Ovary (tissue), 3 donors: ENCODE results near the gene ASB13.

Experiments used
- POLR2A ChIP-seq: fragments of 450-650 bp; IDR thresholded peaks from one replicate; pipeline ENCODE4 v1.6.1; 2017; ENCODE audit warnings: antibody characterized with exemption, mild to moderate bottlenecking, moderate library complexity
- TF ChIP-seq, protein P1 (sequence below), 3 donors: fragments of 450-650 bp in 2 of 3; fragments of 200-600 bp in 1 of 3; IDR thresholded peaks; one replicate each; pipeline versions ENCODE4 v1.5.1 to v1.8.0; 2016 to 2022; ENCODE audit warnings: antibody characterized with exemption in 3 of 3, mild to moderate bottlenecking in 1 of 3
- donor health status: DM: no; HTN: no; CAD: no.

DNA sequence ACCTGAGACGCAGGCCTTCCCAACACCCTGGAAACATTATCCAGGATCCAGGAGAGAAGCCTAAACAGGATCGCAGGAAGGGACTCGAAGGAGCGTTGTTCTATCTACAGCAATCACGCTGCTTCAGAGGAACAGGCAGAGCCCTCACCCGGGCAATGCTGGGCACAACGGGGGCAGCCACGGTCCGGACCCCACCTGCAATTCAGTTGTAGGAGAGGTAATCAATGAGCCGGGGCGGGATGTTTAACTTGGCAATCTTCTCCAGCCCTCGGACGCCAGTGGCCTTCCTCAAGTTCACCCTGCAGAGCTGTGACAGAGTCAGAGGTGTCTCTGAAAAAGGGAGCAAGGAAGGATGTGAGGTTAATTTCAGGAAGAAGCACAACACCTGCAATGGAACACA is 25.9 kb downstream of the ASB13 start:
- TF ChIP-seq, protein P1, sequence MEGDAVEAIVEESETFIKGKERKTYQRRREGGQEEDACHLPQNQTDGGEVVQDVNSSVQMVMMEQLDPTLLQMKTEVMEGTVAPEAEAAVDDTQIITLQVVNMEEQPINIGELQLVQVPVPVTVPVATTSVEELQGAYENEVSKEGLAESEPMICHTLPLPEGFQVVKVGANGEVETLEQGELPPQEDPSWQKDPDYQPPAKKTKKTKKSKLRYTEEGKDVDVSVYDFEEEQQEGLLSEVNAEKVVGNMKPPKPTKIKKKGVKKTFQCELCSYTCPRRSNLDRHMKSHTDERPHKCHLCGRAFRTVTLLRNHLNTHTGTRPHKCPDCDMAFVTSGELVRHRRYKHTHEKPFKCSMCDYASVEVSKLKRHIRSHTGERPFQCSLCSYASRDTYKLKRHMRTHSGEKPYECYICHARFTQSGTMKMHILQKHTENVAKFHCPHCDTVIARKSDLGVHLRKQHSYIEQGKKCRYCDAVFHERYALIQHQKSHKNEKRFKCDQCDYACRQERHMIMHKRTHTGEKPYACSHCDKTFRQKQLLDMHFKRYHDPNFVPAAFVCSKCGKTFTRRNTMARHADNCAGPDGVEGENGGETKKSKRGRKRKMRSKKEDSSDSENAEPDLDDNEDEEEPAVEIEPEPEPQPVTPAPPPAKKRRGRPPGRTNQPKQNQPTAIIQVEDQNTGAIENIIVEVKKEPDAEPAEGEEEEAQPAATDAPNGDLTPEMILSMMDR (IDR thresholded peaks at IDR 0.05): no peak
- TF ChIP-seq POLR2A: no peak
